NCI-H446 (cell line): ENCODE data around the gene NEURL1.

ENCODE experiments used
- DNase-seq, 2 experiments: peaks; one replicate each; lab custom pipeline; 2025; lab: John Stamatoyannopoulos, UW

NEURL1 gene

GRCh38 chr10:103493362-103493915 lies at the start of gene NEURL1:
NEURL1 (plus strand) TSS chr10:103493705; CDS start chr10:103494388, 683 bp downstream.
- DNase-seq: no peak

GRCh38 chr10:103444478-103444877 lies 49.0 kb upstream of the NEURL1 start:
- no peak for DNase-seq

GRCh38 chr10:103445366-103445765 lies 48.1 kb upstream of the NEURL1 start:
- DNase-seq: no peak

- no peak for DNase-seq
Measured at GRCh38 chr10:103445767-103446567, 47.5 kb upstream of the NEURL1 start.

- no peak for DNase-seq
Measured at GRCh38 chr10:103447187-103447586, 46.3 kb upstream of the NEURL1 start.

GRCh38 chr10:103448746-103449145 lies 44.8 kb upstream of the NEURL1 start:
- no peak for DNase-seq

GRCh38 chr10:103449208-103450144 lies 44.0 kb upstream of the NEURL1 start:
- no peak for DNase-seq

- no peak for DNase-seq
Measured at GRCh38 chr10:103450201-103450695, 43.3 kb upstream of the NEURL1 start.

GRCh38 chr10:103451091-103451813 lies 42.3 kb upstream of the NEURL1 start:
- DNase-seq: no peak

- DNase-seq: no peak
Measured at GRCh38 chr10:103451831-103452505, 41.5 kb upstream of the NEURL1 start, which contains the start of gene CALHM2. CALHM2 (minus strand) TSS chr10:103452370; CDS start chr10:103449941, 2,429 bp downstream.

GRCh38 chr10:103452506-103453230 lies 40.8 kb upstream of the NEURL1 start:
- DNase-seq: no peak

- DNase-seq: no peak
Measured at GRCh38 chr10:103454026-103454425, 39.5 kb upstream of the NEURL1 start.

GRCh38 chr10:103455235-103455634 lies 38.3 kb upstream of the NEURL1 start:
- no peak for DNase-seq

GRCh38 chr10:103456074-103456660 lies 37.3 kb upstream of the NEURL1 start:
- no peak for DNase-seq

- no peak for DNase-seq
Measured at GRCh38 chr10:103457176-103457712, 36.3 kb upstream of the NEURL1 start.

- DNase-seq: no peak
Measured at GRCh38 chr10:103457896-103458583, 35.5 kb upstream of the NEURL1 start.

- no peak for DNase-seq
Measured at GRCh38 chr10:103458720-103459119, 34.8 kb upstream of the NEURL1 start, which contains the start of gene CALHM1. CALHM1 (minus strand) TSS chr10:103458900; CDS start chr10:103458751, 149 bp downstream.

GRCh38 chr10:103459615-103460014 lies 33.9 kb upstream of the NEURL1 start:
- DNase-seq: no peak

GRCh38 chr10:103463499-103463898 lies 30.0 kb upstream of the NEURL1 start:
- DNase-seq: no peak
